Right lobe of liver (tissue), 6 donors: ENCODE data around the gene CDH13. TPM values are rescaled to one million over a fixed set of nuclear protein-coding genes. Genes with fewer than 3 reads are reported as not detected.

Experiments used
- ATAC-seq, 4 donors: fragments of 200-7000 bp; cut with Tn5 transposase; one replicate each; pipeline ENCODE4 v1.9.1; 2020; ENCODE audit warnings: mild to moderate bottlenecking in 4 of 4, moderate library complexity in 4 of 4
- DNase-seq, 3 donors: peaks; one replicate each; pipeline ENCODE4 v3.0.0-alpha.2; 2020
- H3K27ac ChIP-seq, 3 donors: fragments of 200-600 bp; one replicate each; pipeline ENCODE4 v1.8.0; 2022
- H3K27me3 ChIP-seq, 2 donors: fragments of 200-600 bp; one replicate each; pipeline ENCODE4 v1.8.0; 2022
- H3K36me3 ChIP-seq, 4 donors: fragments of 200-600 bp; sonication (generic) in 1 of 4; one replicate each; pipeline versions ENCODE4 v1.5.1 to v1.8.0; 2017 to 2022; ENCODE audit warnings: control low read depth in 1 of 4
- H3K4me1 ChIP-seq, 4 donors: fragments of 200-600 bp; sonication (generic) in 1 of 4; one replicate each; pipeline versions ENCODE4 v1.5.1 to v1.8.0; 2017 to 2022; ENCODE audit warnings: control low read depth in 1 of 4
- H3K4me3 ChIP-seq, 3 donors: fragments of 200-600 bp; one replicate each; pipeline ENCODE4 v1.8.0; 2022
- H3K9me3 ChIP-seq, 4 donors: fragments of 200-600 bp; sonication (generic) in 1 of 4; one replicate each; pipeline versions ENCODE4 v1.5.1 to v1.8.0; 2017 to 2022; ENCODE audit warnings: control low read depth in 1 of 4
- POLR2A ChIP-seq: fragments of 450-650 bp; IDR thresholded peaks from one replicate; pipeline ENCODE4 v1.6.1; 2017; ENCODE audit warnings: antibody characterized with exemption, mild to moderate bottlenecking
- WGBS: methylation state at CpG from one replicate; pipeline ENCODE4 v1.1.6; 2018; ENCODE audit warnings: low coverage, low lambda C conversion rate; ENCODE audit not compliant: insufficient coverage; ENCODE audit errors: missing lambda C conversion rate; 5-methylcytosine and 5-hydroxymethylcytosine counted together
- intact Hi-C, 2 donors: fragments of 100-400 bp; cut with DNase I; formaldehyde crosslinking; loops; one replicate each; pipeline versions ENCODE4 v1.11.2 to v1.14.1; 2022
- total RNA-seq, 6 experiments: library from RNA; depleted of rRNA in 2 of 6; stranded (reverse); fragments of >200 nt in 2 of 6; fragmentation: NEBNext Ultra II Directional in 3 of 6; extraction: Animal tissue kit (Norgen Biotek cat#: 25700) in 3 of 6; gene quantifications; one replicate each; pipeline versions ENCODE4 v1.1.0 to v1.2.4, GENCODE V29; 2016 to 2023
- TF ChIP-seq, protein P1 (sequence below), 4 donors: fragments of 200-600 bp in 3 of 4; fragments of 450-650 bp in 1 of 4; IDR thresholded peaks; one replicate each; pipeline versions ENCODE4 v1.5.1 to v1.8.0; 2016 to 2022; ENCODE audit warnings: antibody characterized with exemption in 4 of 4, mild to moderate bottlenecking in 2 of 4
- donor health status: DM: no; HTN: yes; CAD: no.
- donor health status: DM: no; HTN: no; CAD: no.
- donor health status: DM: no; HTN: no; CAD: no.
- donor health status: DM: no; HTN: yes; CAD: no.
- donor health status: DM: no; HTN: yes; CAD: no.

CDH13 gene
- total RNA-seq, 6 experiments from 2014 or later = 0.13 to 4.6 (median 0.49) TPM

DNA sequence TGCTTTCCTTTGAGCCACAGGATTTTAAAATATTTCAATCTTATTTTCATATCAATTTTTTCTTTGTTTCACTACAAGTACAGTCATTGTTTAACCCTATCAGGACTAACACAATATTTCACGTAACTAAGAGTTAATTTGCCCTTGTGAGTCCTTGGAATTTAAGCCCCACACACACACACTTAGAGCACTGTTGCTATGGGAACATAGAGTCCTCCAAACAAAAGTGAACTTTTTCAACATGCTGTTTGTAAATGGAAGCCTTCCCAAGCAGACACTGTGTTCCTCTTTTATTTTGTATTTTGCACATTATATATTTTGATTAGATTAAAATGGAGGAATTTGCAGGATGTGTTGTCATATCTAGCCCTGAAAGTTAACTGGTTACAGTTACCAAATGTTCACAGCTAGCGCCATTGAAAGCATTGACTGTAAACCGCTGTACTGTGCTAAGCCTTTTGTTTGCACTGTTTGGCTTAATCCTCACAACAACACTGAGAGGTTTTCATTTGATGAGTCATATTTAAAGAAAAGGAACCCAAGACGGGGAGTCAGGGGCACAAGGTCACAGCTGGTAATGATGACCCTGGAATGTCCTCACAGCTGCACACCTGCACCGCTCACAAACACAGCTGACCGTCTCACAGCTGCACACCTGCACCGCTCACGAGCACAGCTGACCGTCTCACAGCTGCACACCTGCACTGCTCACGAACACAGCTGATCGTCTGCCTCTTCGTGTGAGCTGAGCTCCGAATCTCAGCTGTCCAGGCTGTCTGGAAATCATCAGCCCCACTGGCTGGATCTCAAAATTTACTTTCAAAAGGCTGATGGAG is 1187.3 kb downstream of the CDH13 start:
- Histone ChIP-seq H3K9me3 (no peaks in the 10 kb centered on the region), H3K27ac (no peak overlapping the region), H3K27me3 (no peaks in the 10 kb centered on the region), H3K4me1 (peaks cover 0 to 18% (median 0%) of the 10 kb centered on the region in 4 donors), H3K36me3 (peaks cover 0 to 22% (median 2%) of the 10 kb centered on the region in 4 donors), H3K4me3 (no peak overlapping the region)
- intact Hi-C loops = no loop called here
- TF ChIP-seq POLR2A = no peak
- TF ChIP-seq, protein P1, sequence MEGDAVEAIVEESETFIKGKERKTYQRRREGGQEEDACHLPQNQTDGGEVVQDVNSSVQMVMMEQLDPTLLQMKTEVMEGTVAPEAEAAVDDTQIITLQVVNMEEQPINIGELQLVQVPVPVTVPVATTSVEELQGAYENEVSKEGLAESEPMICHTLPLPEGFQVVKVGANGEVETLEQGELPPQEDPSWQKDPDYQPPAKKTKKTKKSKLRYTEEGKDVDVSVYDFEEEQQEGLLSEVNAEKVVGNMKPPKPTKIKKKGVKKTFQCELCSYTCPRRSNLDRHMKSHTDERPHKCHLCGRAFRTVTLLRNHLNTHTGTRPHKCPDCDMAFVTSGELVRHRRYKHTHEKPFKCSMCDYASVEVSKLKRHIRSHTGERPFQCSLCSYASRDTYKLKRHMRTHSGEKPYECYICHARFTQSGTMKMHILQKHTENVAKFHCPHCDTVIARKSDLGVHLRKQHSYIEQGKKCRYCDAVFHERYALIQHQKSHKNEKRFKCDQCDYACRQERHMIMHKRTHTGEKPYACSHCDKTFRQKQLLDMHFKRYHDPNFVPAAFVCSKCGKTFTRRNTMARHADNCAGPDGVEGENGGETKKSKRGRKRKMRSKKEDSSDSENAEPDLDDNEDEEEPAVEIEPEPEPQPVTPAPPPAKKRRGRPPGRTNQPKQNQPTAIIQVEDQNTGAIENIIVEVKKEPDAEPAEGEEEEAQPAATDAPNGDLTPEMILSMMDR (IDR thresholded peaks at IDR 0.05) = no peak
- 48% methylated on average over 13 of the region's 13 CpGs for WGBS
- peak in 3 of 4 donors; percentile 31 to 49 (median 45) for ATAC-seq
- DNase-seq = peak in 1 of 3 donors; percentile 37

DNA sequence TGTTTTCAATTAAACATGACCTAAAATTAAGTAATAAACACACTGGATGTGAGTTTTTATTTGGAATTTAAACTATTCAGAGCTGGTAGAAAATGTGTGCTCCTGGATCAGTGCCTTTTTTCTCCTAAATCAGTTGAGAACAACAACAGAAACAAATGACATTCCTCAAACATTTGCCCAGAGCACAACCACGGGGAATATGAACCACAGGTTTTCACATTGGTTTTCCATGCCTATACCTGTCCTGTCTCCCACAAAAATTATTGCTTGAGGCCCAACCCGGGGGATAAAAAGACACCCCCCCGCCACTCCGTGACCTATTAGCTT is 1187.9 kb downstream of the CDH13 start:
- Histone ChIP-seq H3K9me3 (no peaks in the 10 kb centered on the region), H3K27me3 (no peaks in the 10 kb centered on the region), H3K36me3 (peaks cover 0 to 22% (median 2%) of the 10 kb centered on the region in 4 donors), H3K4me1 (peaks cover 0 to 15% (median 0%) of the 10 kb centered on the region in 4 donors), H3K4me3 (no peak overlapping the region), H3K27ac (no peak overlapping the region)
- WGBS = 86% methylated on average over 3 of the region's 4 CpGs
- intact Hi-C loops = no loop called here
- no peak for DNase-seq
- TF ChIP-seq, protein P1 (IDR thresholded peaks at IDR 0.05) = no peak
- no peak for TF ChIP-seq POLR2A
- no peak for ATAC-seq

DNA sequence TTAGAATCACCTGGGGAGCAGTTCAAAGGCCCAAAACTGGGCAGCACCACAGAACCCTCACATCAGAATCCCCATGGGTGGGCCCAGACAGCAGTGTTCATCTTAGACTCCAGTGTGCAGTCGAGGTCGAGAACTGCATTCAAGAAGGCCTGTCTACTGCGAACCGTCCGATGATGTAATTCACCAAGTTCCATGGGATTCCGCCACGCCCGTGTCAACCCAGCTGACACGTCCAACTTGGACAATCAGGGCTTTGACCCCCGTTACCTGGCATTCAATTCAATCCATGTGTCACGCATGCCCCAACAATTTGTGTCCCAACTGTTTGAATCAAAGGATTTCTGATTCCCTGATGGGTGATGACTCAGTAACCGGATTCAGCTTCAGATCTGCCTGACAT is 1190.3 kb downstream of the CDH13 start:
- TF ChIP-seq POLR2A = no peak
- TF ChIP-seq, protein P1 (IDR thresholded peaks at IDR 0.05) = no peak
- Histone ChIP-seq H3K9me3 (no peaks in the 10 kb centered on the region), H3K36me3 (peaks cover 0 to 7% (median 0%) of the 10 kb centered on the region in 4 donors), H3K27me3 (no peaks in the 10 kb centered on the region), H3K27ac (no peak overlapping the region), H3K4me3 (no peak overlapping the region), H3K4me1 (no peaks in the 10 kb centered on the region)
- intact Hi-C loops = no loop called here
- WGBS = 77% methylated on average over 7 of the region's 12 CpGs
- no peak for ATAC-seq
- DNase-seq = no peak

DNA sequence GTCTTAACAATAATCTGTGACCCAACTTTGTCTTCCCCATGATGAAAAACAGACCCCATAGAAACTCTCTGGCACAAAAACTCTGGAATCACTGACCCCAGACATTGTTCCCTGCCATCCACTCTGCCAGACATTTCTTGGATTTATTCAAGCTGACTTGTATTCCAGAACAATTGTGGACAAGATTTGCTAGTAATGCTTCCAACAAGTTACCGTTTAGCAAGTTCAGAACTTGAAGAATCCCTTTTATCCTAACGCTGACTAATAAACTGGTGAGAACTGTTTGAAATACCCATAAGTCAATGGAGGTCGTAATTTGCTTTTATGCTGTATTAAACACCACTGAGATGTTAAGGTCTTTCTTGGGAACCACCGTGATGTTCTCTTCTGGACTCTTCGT is 1191.5 kb downstream of the CDH13 start:
- TF ChIP-seq POLR2A = no peak
- TF ChIP-seq, protein P1 (IDR thresholded peaks at IDR 0.05) = no peak
- intact Hi-C loops = no loop called here
- no peak for DNase-seq
- no peaks in the 10 kb centered on the region for H3K4me1 ChIP-seq
- H3K36me3 ChIP-seq = no peaks in the 10 kb centered on the region
- no peak overlapping the region for H3K4me3 ChIP-seq
- no peaks in the 10 kb centered on the region for H3K9me3 ChIP-seq
- no peak for ATAC-seq
- H3K27me3 ChIP-seq = no peaks in the 10 kb centered on the region
- H3K27ac ChIP-seq = no peak overlapping the region
- WGBS = 78% methylated on average over 5 of the region's 5 CpGs
